AG09309 (cell line): ENCODE data around the gene DENND10.

ENCODE experiments used
- DNase-seq: peaks from one replicate; pipeline ENCODE4 v3.0.0-alpha.2; 2010; ENCODE audit warnings: low read depth
- H3K4me3 ChIP-seq: 2 replicates; pipeline ENCODE4 v1.5.1; 2011; ENCODE audit warnings: mild to moderate bottlenecking, low read depth, low read length, moderate library complexity; ENCODE audit not compliant: control insufficient read depth
- TF ChIP-seq, protein P1 (sequence below): IDR thresholded peaks from 2 replicates; pipeline ENCODE4 v1.5.1; 2011; ENCODE audit warnings: mild to moderate bottlenecking, low read depth, low read length, inconsistent platforms; ENCODE audit not compliant: insufficient read depth, control insufficient read depth; ENCODE audit errors: missing control alignments

DENND10 gene

GRCh38 chr10:119061926-119062325 lies 42.0 kb upstream of the DENND10 start:
- TF ChIP-seq, protein P1, sequence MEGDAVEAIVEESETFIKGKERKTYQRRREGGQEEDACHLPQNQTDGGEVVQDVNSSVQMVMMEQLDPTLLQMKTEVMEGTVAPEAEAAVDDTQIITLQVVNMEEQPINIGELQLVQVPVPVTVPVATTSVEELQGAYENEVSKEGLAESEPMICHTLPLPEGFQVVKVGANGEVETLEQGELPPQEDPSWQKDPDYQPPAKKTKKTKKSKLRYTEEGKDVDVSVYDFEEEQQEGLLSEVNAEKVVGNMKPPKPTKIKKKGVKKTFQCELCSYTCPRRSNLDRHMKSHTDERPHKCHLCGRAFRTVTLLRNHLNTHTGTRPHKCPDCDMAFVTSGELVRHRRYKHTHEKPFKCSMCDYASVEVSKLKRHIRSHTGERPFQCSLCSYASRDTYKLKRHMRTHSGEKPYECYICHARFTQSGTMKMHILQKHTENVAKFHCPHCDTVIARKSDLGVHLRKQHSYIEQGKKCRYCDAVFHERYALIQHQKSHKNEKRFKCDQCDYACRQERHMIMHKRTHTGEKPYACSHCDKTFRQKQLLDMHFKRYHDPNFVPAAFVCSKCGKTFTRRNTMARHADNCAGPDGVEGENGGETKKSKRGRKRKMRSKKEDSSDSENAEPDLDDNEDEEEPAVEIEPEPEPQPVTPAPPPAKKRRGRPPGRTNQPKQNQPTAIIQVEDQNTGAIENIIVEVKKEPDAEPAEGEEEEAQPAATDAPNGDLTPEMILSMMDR = no peak
- DNase-seq = no peak
- H3K4me3 ChIP-seq = no peak overlapping the region

GRCh38 chr10:119070395-119071165 lies 33.3 kb upstream of the DENND10 start:
- no peak for DNase-seq
- TF ChIP-seq, protein P1 = no peak
- H3K4me3 ChIP-seq = no peak overlapping the region

- DNase-seq = no peak
- no peak overlapping the region for H3K4me3 ChIP-seq
- TF ChIP-seq, protein P1 = no peak
Measured at GRCh38 chr10:119073584-119073983, 30.3 kb upstream of the DENND10 start.

- no peak for DNase-seq
- peak overlapping the region; percentile 89 for H3K4me3 ChIP-seq
- TF ChIP-seq, protein P1 = no peak
Measured at GRCh38 chr10:119078422-119079179, 25.3 kb upstream of the DENND10 start.

GRCh38 chr10:119079599-119080520 lies 24.1 kb upstream of the DENND10 start:
- TF ChIP-seq, protein P1 = no peak
- peak overlapping the region; percentile 89 for H3K4me3 ChIP-seq
- DNase-seq = no peak
